Stimulated activated CD4-positive, alpha-beta T cell treated with anti-CD3 and anti-CD28 coated beads, Interleukin-15, amount 100 ng/mL, for 1 hour (primary cell): Measurements from ENCODE around the gene YWHAQ.
A peak's percentile ranks its signal among the peaks of the same experiment; 100 is the strongest.
"Not testable (repeated sequence)": the region's sequence is repeated elsewhere in the genome, so short reads cannot be mapped to it uniquely, and the experiment has no call there.

ENCODE experiments used
- DNase-seq, 2 donors: peaks; one replicate each; pipeline ENCODE4 v3.0.0-alpha.2; 2020; ENCODE audit warnings: low read depth in 1 of 2, low spot score in 1 of 2

Gene YWHAQ

DNA sequence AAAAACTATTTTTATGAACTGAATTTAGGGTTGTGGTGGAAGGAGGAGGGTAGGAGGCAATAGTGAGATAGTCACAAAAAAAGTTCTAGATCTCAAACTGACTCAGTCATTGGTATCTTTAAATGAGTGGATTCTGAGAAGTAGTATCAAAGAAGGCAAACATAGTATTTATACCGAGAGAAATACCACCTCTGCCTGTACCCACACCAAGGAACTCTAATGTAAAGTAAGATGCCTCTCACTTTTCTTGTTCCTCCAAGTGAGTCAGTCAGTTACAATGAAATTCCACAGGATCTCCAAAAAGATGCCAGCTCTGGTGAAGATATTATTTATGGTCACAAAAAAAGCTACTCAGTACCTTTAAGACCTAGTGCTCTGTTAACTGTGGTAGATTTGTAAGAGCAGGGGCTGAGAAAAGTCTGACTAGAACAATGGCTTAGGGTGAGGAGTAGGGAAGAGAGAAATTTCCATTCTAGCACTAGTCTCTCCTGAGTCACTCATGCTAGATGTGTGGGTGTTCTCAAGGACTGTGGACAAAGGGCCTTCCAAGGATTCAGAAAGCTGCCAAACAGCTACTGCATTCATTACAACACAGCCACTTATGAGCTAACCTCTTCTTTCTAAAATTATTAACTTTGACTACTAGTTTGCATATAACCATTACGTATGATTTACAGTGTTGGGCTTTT, 36.3 kb downstream of the YWHAQ start:
- no peak for DNase-seq

DNA sequence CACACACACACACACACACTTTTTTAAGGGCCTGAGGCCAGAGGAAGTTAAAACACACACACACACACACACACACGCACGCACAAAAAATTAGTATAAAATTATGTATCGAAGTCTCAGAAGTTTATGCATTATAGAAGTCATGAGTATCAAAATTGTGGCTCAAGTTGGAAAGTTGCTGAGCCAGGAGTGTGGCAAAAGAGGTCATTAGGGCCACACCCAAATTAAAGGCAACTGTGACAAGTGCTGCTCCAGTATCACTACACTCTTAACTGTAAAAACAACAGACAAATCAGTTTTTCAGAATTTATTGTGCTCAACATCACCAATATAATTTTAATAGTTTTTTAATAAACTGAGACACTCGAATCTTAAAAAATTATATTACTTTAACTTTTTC, 36.9 kb downstream of the YWHAQ start:
- DNase-seq = no peak

DNA sequence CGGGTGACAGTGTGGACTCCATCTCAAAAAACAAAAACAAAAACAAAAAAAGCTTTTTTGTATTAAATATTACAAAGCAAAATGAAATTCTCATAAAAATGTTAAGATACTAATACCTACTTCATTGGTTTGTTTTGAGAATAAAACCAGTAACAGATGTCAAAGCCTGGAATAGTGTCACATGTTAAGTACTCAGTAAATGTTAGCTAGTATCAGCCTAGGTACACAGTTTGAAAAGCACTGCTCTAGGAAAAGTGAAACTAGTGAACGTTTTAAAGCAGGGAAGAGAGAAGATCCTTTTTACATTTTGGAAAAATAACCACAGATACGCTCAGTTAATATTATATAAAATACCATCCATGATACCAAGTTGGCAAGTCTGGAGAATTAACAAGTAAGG, 38.1 kb downstream of the YWHAQ start:
- no peak for DNase-seq

DNA sequence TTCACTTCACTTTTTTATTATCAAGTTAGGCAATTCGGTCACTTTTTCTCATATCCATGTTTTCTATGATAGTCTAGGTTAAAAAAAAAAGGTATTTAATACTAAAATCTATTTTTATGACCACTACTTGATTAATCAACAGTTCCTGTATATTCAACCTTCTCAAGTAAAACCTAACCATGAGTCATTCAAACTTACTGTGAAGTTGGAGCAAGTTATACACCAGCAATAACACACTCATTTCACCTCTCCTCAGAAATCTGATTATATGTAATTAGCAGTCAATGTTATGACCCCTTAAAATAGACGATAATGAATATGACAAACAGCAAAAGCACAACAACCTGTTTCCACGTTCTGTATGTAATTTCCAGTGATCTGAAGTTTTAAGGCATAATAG, 40.2 kb downstream of the YWHAQ start:
- no peak for DNase-seq

DNA sequence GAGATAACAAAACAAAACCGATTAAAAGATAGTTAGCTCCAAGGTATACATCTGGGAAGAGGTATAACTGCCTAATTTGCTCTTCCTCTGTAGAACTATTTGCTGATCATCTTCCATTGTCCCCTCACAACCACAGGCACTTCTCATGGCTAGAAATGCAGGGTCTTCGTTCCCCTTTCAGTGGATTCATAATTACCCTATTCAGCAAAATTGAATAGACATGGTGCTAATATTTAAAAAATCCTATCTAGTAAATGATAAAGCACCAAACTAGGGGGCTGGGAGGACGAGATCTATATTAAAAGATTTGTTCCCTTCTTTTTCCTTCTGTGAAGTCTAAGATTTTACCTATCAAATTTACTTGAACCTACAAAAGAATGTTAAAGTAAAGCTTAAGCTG, 44.3 kb downstream of the YWHAQ start:
- DNase-seq = no peak

DNA sequence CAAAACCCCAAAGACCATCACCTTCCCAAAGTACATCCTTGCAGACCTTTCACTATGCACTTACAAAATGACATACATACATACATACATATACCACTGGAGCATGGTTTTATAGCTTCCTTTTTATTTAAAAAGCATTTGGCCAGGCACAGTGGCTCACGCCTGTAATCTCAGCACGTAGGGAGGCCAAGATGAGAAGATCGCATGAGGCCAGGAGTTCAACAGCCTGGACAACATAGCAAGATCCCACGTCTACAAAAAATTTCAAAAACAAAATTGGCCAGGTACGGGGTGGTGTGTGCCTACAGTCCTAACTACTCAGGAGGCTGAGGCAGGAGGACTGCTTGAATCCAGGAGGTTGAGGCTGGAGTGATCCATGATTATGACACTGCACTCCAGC, 45.3 kb downstream of the YWHAQ start:
- no peak for DNase-seq

DNA sequence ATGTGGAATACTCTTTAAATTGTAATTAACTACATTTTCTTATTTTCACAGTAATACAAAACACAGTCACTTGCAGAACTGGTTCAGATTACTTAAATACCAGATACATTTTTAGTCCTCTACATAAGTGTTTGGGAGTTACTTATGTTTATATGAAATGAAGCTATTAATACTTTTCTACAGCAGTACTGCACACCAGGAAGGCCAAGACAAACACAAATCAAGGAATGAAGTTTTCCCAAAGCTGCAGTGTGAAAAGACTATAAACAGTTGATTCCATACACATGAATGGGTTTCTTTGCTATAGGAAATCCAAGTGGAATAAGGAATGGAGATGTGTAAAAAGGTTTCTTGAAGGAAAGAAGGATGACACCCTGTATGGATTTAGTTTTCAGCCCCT, 45.9 kb downstream of the YWHAQ start:
- DNase-seq = not testable (repeated sequence)

DNA sequence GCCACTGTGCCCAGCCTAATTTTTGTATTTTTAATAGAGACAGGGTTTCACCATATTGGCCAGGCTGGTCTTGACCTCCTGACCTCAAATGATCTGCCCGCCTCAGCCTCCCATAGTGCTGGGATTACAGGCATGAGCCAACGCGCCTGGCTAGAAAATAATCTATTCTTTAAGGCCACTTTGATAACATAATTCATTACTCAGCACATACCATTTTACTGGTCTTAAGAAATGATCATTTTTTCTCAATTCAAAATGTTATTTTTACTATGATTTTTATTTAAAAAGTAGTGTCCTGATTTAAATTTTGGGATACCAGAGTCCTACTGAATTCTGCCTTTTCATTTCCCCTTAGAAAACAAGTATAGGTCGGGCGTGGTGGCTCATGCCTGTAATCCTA, 48.2 kb downstream of the YWHAQ start:
- no peak for DNase-seq

DNA sequence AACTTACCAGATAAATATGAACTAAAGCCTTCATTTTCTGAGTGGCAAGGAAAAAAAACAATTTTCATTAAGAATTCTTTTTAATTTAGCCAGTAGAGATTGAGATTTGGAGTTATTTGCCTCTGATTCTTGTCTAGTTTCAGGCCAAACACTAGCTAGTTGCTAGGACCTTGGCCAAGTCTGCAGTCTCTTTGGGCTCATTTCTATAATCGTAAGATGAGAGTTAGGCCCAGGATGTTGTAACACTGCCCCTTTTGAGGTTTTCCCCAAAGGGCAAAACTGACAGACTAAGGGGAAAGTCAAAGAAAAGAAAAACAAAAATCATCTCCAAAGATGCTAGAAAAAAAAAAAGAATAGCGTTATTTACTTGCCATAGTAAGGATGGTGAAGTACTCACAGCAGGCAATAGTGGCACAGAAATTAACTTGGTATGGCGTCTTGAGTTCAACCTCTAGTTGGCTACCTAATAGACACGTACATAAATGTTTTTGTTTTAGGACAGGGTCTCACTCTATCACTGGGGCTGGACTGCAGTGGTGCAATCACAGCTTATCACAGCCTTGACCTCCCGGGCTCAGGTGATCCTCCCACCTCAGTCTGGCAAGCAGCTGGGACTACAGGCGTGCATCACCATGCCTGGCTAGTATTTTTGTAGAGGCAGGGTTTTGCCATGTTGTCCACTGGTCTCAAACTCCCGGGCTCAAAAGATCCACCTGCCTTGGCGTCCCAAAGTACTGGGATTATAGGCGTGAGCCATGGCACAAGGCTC, 52.1 kb downstream of the YWHAQ start:
- no peak for DNase-seq

DNA sequence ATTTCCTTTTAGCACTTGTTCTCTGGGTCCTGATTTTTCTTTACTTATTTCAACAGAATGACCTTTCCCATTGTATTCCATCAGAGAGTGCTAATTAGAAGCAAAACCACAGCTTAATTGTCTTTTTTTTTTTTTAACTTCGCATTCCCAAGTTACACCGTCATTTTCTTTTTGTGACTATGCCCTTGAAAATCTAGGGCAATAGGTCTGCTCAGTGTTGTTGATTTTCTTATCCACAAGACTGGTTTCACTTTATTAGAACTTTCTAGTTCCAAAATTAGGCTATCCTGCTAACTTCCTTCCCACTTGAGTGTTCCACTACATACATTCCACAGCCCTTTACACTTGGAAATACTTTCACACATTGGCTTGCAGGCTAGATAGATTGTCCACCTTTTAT, 56.5 kb downstream of the YWHAQ start:
- DNase-seq = no peak

DNA sequence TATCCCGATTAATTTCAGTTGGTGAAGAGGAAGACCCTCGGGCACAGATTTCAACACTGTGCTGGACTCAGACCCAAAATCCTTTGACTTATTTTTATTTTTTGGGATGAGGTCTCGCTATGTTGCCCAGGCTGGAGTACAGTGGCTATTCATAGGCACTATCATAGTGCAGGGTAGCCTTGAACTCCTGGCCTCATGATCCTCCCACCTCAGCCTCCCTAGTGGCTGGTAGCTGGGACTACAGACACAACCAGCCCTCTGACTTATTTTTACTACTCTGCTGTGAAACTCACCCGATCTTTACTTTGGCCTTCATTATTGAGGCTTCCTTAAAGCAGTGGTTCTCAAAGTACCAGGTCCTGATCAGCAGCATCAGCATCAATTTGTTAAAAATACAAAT, 57.0 kb downstream of the YWHAQ start:
- DNase-seq = no peak

DNA sequence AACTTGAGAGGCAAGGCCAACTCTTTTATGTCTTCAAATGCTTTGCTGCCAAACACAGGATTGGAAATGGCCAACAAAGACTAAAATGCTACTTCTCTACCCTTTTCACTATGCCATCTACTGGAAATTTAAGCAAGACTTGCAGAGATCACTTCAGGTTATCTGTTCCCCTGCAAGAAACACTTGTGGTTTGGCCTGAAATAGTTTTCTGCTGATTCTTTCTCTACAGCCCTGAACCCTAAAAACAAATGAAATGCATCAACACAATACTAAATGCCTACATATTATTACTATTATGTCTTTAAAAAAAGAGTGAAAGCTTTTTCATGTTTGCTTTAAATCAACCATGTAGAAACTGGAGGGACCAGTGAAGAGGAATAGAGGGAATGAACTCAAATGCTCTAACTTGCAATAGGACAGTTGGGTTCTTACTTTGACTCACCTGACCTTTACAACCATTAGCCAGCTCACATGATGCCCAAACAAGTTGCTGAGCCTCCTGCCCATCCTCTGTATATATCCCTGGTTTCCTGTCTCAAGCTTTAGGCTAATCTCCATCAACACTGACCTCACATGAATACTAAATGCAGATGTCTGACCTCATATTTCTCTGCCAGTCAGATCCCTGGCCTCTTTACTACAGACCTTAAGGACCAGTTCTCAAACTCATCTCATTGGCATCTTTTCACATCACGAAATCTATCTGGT, 57.6 kb downstream of the YWHAQ start:
- no peak for DNase-seq

DNA sequence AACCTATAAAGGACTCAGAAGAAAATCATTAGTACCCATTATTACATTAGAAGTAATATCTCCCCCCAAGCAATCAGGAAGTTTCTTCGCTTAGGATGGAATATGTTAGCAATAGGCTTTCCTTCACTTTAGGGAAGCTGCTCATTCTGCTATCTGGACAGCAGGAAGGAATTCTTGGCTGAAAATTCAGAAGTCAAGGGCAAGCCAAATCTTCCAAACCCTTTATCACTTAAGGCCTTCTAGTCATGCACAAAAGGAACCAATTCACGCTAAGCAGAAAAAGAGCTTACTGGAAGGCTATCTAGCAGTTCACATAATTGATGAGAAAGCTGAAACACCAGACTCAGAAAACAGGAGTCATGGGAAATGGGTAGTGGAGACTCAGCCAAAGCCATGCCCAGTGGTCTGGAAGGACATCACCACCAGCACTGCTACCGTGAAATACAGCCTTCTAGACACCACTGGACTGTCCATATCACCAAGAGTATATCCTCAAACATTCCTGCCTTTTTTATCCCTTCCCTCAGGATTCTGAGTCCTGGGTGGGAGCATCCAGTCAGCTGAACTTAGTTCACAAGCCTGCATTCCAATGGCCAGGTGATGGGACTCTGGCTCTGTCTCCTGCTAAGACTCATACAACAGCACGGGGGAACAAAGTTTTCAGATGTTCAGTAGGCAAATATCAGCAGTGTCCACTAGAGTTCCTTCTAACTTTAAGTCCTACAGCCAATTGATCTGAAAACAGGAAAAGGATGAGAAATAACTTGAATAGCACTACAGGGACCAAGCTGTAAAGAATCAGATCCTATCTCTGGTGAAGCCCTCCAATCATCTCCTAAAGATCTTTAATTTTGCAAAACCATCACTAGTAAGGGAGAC, 60.4 kb downstream of the YWHAQ start:
- DNase-seq = no peak

DNA sequence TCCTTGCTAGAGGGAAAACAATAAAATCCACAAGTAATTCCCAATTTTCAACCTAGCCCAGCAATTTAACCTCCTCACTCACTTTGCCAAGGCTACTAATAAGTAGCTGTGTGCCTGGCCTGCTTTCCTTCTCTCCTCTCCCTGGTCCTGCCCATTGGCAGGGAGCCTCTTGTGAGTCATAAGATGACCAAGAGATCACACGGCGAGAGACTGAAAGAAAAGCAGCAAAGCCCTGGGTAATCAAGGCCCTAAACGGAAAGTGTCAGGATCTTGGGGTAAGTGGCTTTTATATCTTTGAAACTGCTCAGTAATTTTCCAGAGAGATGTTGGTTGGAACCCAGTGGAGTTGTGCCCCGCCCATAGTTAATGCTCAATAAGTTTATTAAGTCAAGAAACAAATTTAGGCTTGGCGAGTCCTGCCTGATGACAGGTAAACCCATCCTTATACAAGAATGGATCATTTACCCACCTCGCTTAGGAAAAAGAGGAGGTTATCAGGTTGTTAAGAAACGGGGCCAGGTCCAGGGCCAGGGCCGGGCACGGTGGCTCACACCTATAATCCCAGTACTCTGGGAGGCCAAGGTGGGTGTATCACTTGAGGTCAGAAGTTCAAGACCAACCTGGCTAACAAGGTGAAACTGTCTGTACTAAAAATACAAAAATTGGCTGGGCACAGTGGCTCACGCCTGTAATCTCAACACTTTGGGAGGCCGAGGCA, 65.2 kb downstream of the YWHAQ start:
- DNase-seq = no peak

DNA sequence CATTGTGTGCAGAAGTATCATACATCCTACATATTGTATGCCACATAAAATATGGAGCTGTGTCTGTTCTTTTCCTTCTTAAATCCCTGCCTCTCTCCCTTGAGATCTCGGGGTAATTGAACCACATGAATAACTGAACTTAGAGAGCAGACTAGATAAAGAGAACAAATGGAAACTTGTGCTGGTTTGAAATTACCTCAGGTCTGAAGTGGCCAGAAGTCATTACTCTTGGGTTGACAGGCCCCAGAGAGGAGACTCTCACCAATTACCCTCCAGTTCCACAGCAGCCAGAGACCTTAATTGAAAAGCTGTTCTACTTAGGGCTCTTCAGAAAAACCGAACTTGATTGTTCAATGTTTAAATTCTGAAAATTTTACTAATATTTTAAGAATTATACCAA, 70.2 kb downstream of the YWHAQ start:
- DNase-seq = no peak

DNA sequence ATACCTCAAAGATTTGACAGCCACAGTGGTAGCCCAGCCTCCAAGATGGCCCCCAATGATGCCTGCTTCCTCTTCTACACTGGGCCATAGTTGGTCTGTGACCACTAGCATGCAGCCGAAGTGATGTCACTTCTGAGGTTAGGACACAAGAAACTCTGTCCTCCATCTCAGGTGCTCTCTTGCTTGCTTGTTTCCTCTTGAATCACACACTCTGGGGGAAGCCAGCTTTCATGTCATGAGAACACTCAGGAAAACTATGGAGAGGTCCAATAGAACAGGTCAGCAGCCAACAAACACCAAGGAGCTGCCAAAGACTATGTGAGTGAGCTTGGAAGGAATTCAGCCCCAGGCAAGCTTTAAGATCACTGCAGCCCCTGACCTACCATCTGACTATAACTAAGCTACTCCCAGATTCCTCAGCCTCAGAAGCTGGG, 71.8 kb downstream of the YWHAQ start:
- no peak for DNase-seq

DNA sequence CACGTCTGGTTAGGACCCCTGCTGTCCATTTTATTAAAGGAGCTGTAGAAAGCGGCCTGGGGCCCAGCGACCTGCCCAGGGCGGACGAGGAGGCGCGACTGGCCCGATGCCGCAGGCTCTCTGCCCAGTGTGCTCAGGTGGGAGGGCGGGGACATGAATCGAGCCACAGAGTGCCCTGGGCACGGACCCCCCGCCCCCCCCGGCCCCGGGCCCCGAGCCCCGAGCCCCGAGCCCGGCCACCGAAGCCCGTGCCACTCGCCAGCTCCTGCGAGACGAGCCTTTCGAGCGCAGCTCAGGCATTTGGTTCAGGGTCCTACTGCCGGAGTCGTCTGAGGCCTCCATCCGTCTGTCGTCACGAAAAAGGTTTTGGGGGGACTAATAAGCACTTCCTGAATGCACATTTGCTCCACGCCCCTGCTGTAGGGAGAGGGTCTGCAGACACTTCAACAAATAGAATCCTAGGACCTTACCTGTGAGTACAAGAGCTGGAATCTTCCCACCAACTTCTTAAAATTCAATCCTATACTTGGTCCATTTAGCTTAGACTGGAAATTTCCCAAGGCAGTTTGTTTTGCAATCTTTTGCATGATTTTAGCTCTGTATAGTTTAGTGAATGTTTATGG, 74.6 kb downstream of the YWHAQ start:
- no peak for DNase-seq

DNA sequence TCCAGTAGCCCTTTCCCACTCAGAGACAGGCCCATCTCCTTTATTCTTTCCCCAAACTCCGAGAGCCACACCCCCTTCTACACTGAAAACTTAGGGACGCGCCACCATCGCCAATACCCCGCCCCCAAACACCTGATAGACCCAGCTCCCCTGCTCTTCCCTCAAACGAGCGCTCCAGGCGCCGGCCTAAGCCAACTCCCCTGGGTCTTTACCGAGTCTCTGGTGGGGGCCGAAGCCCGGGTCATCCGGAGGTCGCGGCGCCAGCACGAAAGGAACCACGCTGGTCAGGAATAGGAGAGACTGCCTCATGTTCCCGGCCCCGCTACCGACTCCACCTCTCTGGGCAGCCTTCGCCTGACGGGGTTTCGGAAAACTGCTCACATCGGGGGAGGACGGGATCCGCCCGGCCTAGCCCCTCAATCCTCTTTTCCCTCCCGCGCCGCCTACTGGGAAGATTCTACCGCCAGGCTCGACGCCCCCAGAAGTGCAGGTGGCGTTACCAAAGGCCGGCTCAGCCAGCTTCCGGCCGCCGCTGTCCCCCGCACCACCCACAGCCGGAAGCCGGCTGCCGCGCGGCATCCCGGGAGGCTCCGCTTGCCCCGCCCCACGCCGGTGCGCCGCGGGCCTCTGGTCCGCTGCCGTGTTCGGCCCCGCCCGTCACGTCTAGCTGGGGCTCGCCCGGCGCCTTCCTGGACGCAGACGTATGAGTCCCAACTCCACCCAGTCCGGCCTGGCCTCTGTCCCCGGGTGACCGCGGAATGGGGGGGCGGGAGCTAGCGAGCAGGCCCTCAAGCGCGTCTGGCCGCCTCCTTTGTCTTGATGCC, 75.3 kb downstream of the YWHAQ start, which contains the start of gene ADAM17:
ADAM17 (minus strand) TSS at position 534 of the 824 bp plus-strand sequence; CDS start at position 309, 225 bp downstream.
- DNase-seq = peak; percentile 73 to 80

DNA sequence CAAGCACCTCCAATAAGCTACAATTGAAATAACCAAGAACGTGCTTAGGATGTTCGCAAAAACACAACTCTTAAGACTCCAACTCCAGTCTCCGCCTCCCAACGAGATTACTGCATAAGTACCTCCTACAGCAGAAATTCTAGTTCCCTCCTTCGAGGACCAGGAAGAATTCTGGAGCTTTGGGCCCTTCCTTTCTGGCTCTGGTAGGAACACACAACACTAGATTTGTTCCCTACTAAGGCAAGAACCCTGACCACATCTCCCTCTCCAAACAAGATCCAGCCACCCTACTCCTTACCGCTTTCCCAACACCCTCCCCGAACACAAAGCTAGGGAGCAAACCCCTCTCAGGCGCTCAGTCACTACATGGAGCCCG, 75.9 kb downstream of the YWHAQ start:
- DNase-seq = no peak
